Heart right ventricle (tissue), 16 donors: ENCODE data around the gene LUC7L2. TPM values are rescaled to one million over a fixed set of nuclear protein-coding genes. Genes with fewer than 3 reads are reported as not detected.

Source experiments
- ATAC-seq, 8 donors: fragments of 200-7000 bp; cut with Tn5 transposase; one replicate each; pipeline ENCODE4 v1.9.1; 2020; ENCODE audit warnings: mild to moderate bottlenecking in 8 of 8, moderate library complexity in 8 of 8, moderate number of reproducible peaks in 1 of 8
- DNase-seq, 2 donors: peaks; one replicate each; pipeline ENCODE4 v3.0.0-alpha.2; 2020
- H3K27ac ChIP-seq, 10 donors: fragments of 200-600 bp; sonication (generic) in 2 of 10; one replicate each; pipeline versions ENCODE4 v1.5.0 to v1.8.0; 2020 to 2022; ENCODE audit warnings: mild to moderate bottlenecking in 3 of 10
- H3K27me3 ChIP-seq, 7 donors: fragments of 200-600 bp; one replicate each; pipeline ENCODE4 v1.8.0; 2021 to 2022; ENCODE audit warnings: mild to moderate bottlenecking in 2 of 7
- H3K36me3 ChIP-seq, 9 donors: fragments of 200-600 bp; sonication (generic) in 1 of 9; one replicate each; pipeline versions ENCODE4 v1.5.0 to v1.8.0; 2020 to 2022; ENCODE audit warnings: mild to moderate bottlenecking in 2 of 9
- H3K4me1 ChIP-seq, 9 donors: fragments of 200-600 bp; sonication (generic) in 1 of 9; one replicate each; pipeline versions ENCODE4 v1.5.0 to v1.8.0; 2020 to 2022; ENCODE audit warnings: mild to moderate bottlenecking in 4 of 9
- H3K4me3 ChIP-seq, 10 donors: fragments of 200-600 bp; sonication (generic) in 2 of 10; one replicate each; pipeline versions ENCODE4 v1.5.0 to v1.8.0; 2020 to 2022; ENCODE audit warnings: mild to moderate bottlenecking in 7 of 10, moderate library complexity in 2 of 10
- H3K9me3 ChIP-seq, 11 donors: fragments of 200-600 bp in 10 of 11; sonication (generic) in 2 of 11; one replicate each; pipeline versions ENCODE4 v1.5.0 to v1.8.0; 2013 to 2022; ENCODE audit warnings: mild to moderate bottlenecking in 2 of 11, control low read depth in 1 of 11, moderate library complexity in 1 of 11
- CTCF ChIP-seq, 9 donors: fragments of 200-600 bp; sonication (generic) in 2 of 9; IDR thresholded peaks; one replicate each; pipeline versions ENCODE4 v1.5.0 to v1.8.0; 2021 to 2022; ENCODE audit warnings: antibody characterized with exemption in 9 of 9, mild to moderate bottlenecking in 5 of 9, moderate library complexity in 1 of 9
- WGBS, 2 donors: extraction: QIAGEN DNeasy Blood & Tissue Kit; methylation state at CpG; one replicate each; pipeline ENCODE4 v1.1.7; 2013; ENCODE audit warnings: inconsistent platforms in 1 of 2; 5-methylcytosine and 5-hydroxymethylcytosine counted together
- intact Hi-C, 10 donors: fragments of 100-400 bp; cut with DNase I; formaldehyde crosslinking; loops; one replicate each; pipeline versions ENCODE4 v1.11.1 to v1.14.2; 2022
- polyA plus RNA-seq, 2 donors: library from polyadenylated mRNA; stranded (reverse); fragments of 200-250 nt; gene quantifications; one replicate each; pipeline ENCODE4 v1.2.3, GENCODE V29; 2013
- total RNA-seq, 10 donors: library from RNA; stranded (reverse); fragmentation: NEBNext Ultra II Directional in 3 of 10; extraction: Animal tissue kit (Norgen Biotek cat#: 25700) in 3 of 10; gene quantifications; one replicate each; pipeline versions ENCODE4 v1.2.1 to v1.2.4, GENCODE V29; 2021 to 2023
- donor health status: Arrhythmogenic right ventricular cardiomyopathy.
- donor health status: ischemic (EF 13 %, LVEDD 7.1; RV severe dilation, severe dysfunction).
- donor health status: healthy with polysubstance abuse.
- donor health status: DM: no; HTN: yes; CAD: no.
- donor health status: DM: no; HTN: no; CAD: no.
- donor health status: ischemic (EF 25% LVEDD 6.9; RV normal size, moderate dysfunction).
- donor health status: ischemic (EF 25% LVEDD 5.7; RV mildly dilated, moderate dysfunction).
- donor health status: healthy.
- donor health status: DM: yes; HTN: yes; CAD: no.
- donor health status: Ischemic cardiomyopathy.
- donor health status: ischemic (EF 35%, LVEDD 5.7; RV mildly dilated, moderate dysfunction).
- donor health status: nonischemic (EF 11% LVEDD 7.7; RV severe dilation, severe dysfunction).
- donor health status: DM: yes; HTN: yes; CAD: no.
- donor health status: PGD.
- donor health status: ischemic (EF 29% LVEDD 5.4; RV normal size, mild dysfunction).
- donor health status: nonischemic (EF 23%, LVEDD 6.1; RV moderate dilation, normal function).

LUC7L2 gene
- total and polyA plus RNA-seq, 12 donors: 26.6 to 52.7 (median 47.8) TPM

- peaks cover 0 to 41% (median 36%) of the 10 kb centered on the region in 9 donors for H3K4me1 ChIP-seq
- H3K9me3 ChIP-seq: no peaks in the 10 kb centered on the region
- 2% methylated on average over 39 of the region's 39 CpGs for WGBS, 2 donors
- no peak for TF ChIP-seq CTCF (IDR thresholded peaks at IDR 0.05)
- H3K4me3 ChIP-seq: peak overlapping the region; percentile 81 to 96 (median 88)
- peak overlapping the region; percentile 99 to 100 (median 99) for H3K27ac ChIP-seq
- H3K27me3 ChIP-seq: no peaks in the 10 kb centered on the region
- H3K36me3 ChIP-seq: peaks cover 0 to 13% (median 0%) of the 10 kb centered on the region in 9 donors
- intact Hi-C loops: loop anchor here in 8 of 10 donors (1.0 to 2.0 kb wide), 4 partner anchors 16 to 18 kb away; partner anchors contain the start of gene FMC1 (in 5 of the 8)
- ATAC-seq: peak; percentile 2 to 29 (median 10)
- no peak for DNase-seq
Observed at GRCh38 chr7:139358541-139359365, 941 bp upstream of the LUC7L2 start.

GRCh38 chr7:139360210-139360947, 685 bp downstream of the LUC7L2 start:
- ATAC-seq: peak; percentile 86 to 91 (median 90)
- WGBS, 2 donors: 0 to 1% methylated on average over 47 of the region's 47 CpGs
- no peaks in the 10 kb centered on the region for H3K27me3 ChIP-seq
- DNase-seq: peak; percentile 96
- peaks cover 0 to 56% (median 43%) of the 10 kb centered on the region in 9 donors for H3K4me1 ChIP-seq
- H3K9me3 ChIP-seq: no peaks in the 10 kb centered on the region
- H3K27ac ChIP-seq: peak overlapping the region; percentile 99 to 100 (median 99)
- no peak for TF ChIP-seq CTCF (IDR thresholded peaks at IDR 0.05)
- intact Hi-C loops: no loop called here
- peak overlapping the region; percentile 81 to 96 (median 88) for H3K4me3 ChIP-seq
- peaks cover 0 to 24% (median 0%) of the 10 kb centered on the region in 9 donors for H3K36me3 ChIP-seq

- Histone ChIP-seq H3K4me1 (peaks cover 0 to 62% (median 49%) of the 10 kb centered on the region in 9 donors), H3K36me3 (peaks cover 0 to 30% (median 0%) of the 10 kb centered on the region in 9 donors), H3K9me3 (no peaks in the 10 kb centered on the region), H3K4me3 (peak overlapping the region; percentile 81 to 96 (median 88)), H3K27ac (peak overlapping the region; percentile 99 to 100 (median 99)), H3K27me3 (no peaks in the 10 kb centered on the region)
- ATAC-seq (no peak), DNase-seq (no peak)
- 0 to 1% methylated on average over 2 of the region's 2 CpGs for WGBS, 2 donors
- no peak for TF ChIP-seq CTCF (IDR thresholded peaks at IDR 0.05)
- intact Hi-C loops: no loop called here
Observed at GRCh38 chr7:139360948-139361307, 1.2 kb downstream of the LUC7L2 start.

- H3K27me3 ChIP-seq: no peaks in the 10 kb centered on the region
- DNase-seq: no peak
- peak overlapping the region in 9 of 10 donors; percentile 81 to 96 (median 89) for H3K4me3 ChIP-seq
- peaks cover 0 to 34% (median 0%) of the 10 kb centered on the region in 9 donors for H3K36me3 ChIP-seq
- WGBS, 2 donors: 22 to 25% methylated on average over 3 of the region's 3 CpGs
- TF ChIP-seq CTCF (IDR thresholded peaks at IDR 0.05): no peak
- no peaks in the 10 kb centered on the region for H3K9me3 ChIP-seq
- ATAC-seq: no peak
- H3K27ac ChIP-seq: peak overlapping the region in 4 of 10 donors; percentile 99 to 100 (median 100)
- peaks cover 0 to 66% (median 54%) of the 10 kb centered on the region in 9 donors for H3K4me1 ChIP-seq
- intact Hi-C loops: no loop called here
Observed at GRCh38 chr7:139361523-139361922, 1.8 kb downstream of the LUC7L2 start.
